Epithelial cell of proximal tubule (primary cell): ENCODE data around the gene NTN1. TPM values are rescaled to one million over a fixed set of nuclear protein-coding genes. Genes with fewer than 3 reads are reported as not detected.

ENCODE experiments used
- DNase-seq: peaks from one replicate; pipeline ENCODE4 v3.0.0-alpha.2; 2011; ENCODE audit warnings: low read depth
- H3K4me3 ChIP-seq: 2 replicates; pipeline ENCODE4 v1.5.1; 2011; ENCODE audit warnings: low read depth, mild to moderate bottlenecking, low read length
- total RNA-seq: library from RNA; depleted of rRNA; stranded (reverse); fragments of >200 nt; gene quantifications from 2 replicates; pipeline ENCODE4 v1.2.3, GENCODE V29; 2015
- TF ChIP-seq, protein P1 (sequence below): conservative IDR thresholded peaks from 2 replicates; pipeline ENCODE4 v1.5.1; 2012; ENCODE audit warnings: low read depth, mild to moderate bottlenecking, low read length

Gene NTN1
- total RNA-seq, 1 donor from 2014 or later: 1.3 TPM

DNA sequence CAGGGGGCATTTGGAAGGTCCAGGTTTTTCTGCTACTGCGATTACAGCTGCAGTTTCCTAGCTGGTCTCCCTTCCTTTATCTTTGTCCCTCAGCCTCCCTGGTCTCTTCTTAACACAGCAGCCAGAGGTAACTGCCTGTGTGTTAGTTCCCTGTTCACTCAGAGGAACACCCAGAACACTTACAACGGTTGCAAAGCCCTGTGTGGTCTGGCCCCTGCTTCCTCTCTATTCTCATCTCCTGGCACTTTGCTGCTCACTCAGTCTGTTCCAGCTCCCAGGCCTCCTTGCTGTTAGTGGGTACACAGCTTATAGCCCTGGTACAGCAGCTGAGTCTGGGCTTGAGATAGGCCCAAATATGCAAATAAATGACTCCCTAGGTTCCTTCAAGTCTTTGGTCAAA lies 16.4 kb downstream of the NTN1 start:
- DNase-seq: no peak
- TF ChIP-seq, protein P1, sequence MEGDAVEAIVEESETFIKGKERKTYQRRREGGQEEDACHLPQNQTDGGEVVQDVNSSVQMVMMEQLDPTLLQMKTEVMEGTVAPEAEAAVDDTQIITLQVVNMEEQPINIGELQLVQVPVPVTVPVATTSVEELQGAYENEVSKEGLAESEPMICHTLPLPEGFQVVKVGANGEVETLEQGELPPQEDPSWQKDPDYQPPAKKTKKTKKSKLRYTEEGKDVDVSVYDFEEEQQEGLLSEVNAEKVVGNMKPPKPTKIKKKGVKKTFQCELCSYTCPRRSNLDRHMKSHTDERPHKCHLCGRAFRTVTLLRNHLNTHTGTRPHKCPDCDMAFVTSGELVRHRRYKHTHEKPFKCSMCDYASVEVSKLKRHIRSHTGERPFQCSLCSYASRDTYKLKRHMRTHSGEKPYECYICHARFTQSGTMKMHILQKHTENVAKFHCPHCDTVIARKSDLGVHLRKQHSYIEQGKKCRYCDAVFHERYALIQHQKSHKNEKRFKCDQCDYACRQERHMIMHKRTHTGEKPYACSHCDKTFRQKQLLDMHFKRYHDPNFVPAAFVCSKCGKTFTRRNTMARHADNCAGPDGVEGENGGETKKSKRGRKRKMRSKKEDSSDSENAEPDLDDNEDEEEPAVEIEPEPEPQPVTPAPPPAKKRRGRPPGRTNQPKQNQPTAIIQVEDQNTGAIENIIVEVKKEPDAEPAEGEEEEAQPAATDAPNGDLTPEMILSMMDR: no peak
- H3K4me3 ChIP-seq: no peak overlapping the region

DNA sequence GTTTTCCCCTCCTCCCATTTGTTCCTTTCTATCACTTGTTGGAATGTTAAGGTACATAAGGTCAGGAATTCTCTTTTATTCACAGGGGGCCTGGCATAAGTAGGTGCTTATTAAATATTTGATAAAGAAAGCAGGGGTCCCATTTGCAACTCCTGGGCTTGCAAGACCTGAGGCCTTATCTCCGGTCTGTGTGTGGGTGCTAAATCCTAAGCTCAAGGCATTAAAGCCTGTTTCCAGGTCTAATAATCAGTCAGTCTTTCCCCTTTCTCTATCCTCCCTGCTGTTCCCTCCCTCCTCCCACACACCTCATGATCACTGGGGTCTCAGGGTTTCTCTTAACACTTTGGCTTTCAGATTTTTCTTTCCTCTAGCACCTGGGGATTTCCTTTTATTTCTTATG lies 17.1 kb downstream of the NTN1 start:
- DNase-seq: no peak

DNA sequence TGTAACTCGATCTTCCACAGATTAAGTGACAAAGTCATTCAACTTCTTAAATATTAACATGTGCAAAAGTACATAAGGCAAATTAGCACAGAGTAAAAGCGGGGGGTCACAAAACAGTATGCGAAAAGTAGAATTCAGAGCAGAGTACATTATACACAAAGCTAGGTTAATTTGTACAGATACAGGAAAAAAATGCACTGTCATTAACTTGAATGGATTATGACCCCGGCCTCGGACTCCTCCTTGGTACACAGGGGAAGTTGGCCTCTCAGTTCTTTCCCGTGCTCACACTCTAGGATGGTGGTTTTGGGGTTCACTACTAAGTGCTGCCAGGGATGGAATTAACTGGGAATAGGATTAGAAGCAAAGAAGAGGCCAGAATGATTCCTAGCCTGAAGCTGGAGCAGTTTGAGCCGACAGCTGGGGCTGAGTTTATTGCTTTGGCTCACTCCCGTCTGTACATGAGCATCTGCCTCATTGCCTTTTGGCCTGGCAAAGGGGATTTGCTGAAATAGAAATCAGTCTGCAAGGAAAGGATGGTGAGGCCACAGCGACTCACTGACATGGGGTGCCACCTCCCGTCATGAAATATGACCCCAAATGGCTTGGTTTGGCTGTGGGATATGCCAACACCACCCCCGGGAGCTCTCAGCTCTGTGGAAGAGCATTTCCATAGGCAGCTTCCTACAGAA lies 23.6 kb downstream of the NTN1 start:
- TF ChIP-seq, protein P1: no peak
- no peak for DNase-seq
- H3K4me3 ChIP-seq: no peak overlapping the region

More for the DNA sequence above, 17.1 kb downstream of the NTN1 start:
- TF ChIP-seq, protein P1: no peak
- no peak overlapping the region for H3K4me3 ChIP-seq

DNA sequence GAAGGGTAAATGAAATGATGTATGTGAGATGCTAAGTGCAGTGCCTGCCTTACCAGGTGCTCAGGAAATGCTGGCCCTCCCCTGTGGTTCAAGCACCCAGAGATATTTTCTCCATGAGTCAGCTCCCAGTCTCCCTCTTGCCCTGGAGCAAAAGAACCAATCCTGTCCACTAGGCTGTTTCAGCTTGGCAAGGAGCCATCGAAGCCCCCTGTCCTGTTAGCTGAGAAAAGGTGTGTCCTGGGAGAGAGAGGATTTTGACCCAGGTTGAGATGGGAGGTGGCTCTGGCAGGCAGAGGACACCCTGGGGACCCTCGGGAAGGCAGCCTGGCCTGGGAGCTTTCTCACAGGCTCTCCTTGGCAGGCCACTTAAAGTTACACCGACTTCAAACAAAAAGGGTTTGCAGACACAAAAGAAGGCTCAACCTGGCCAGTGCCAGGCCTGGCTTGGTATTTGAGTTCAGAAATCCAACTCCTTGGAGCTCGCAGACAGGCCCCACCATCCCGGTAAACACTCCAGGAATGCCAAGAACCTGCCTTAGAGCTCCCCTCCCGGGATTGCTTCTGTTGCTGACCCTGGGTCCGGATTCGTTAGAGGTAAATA lies 29.6 kb downstream of the NTN1 start:
- TF ChIP-seq, protein P1: no peak
- no peak overlapping the region for H3K4me3 ChIP-seq
- DNase-seq: no peak

DNA sequence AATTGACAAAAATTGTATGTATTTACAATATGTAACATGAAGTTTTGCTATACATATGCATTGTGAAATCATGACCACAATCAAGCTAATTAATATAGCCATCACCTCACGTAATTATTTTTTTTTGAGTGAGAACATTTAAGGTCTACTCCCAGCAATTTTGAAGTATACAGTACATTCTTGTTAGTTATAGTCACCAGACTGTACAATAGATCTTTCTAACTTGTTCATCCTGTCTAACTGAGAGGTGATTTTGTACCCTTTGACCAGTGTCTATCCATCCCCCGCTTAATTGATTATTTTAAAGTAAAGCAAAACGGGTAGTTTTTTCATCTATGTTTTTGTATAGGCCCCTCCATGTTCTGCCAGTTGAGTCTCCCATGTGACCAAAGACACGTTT lies 30.3 kb downstream of the NTN1 start:
- H3K4me3 ChIP-seq: no peak overlapping the region
- DNase-seq: no peak
- TF ChIP-seq, protein P1: no peak

DNA sequence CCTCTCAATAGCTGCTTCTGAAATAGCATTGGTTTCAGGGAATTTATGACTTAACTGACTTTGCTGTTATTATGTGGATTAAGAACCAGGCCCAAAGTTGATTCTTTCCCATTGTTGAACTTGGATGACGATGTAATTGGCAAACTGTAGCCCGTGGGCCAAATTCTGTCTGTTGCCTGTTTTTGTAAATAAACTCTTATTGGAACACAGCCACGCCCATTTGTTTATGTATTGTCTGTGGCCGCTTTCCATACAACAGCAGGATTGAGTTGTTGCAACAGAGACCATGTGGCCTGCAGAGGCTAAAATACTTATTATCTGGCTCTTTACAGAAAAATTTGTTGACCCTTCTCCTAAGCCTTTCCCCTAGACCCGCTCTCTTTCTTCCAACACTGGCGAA lies 31.6 kb downstream of the NTN1 start:
- H3K4me3 ChIP-seq: no peak overlapping the region
- TF ChIP-seq, protein P1: no peak
- no peak for DNase-seq

DNA sequence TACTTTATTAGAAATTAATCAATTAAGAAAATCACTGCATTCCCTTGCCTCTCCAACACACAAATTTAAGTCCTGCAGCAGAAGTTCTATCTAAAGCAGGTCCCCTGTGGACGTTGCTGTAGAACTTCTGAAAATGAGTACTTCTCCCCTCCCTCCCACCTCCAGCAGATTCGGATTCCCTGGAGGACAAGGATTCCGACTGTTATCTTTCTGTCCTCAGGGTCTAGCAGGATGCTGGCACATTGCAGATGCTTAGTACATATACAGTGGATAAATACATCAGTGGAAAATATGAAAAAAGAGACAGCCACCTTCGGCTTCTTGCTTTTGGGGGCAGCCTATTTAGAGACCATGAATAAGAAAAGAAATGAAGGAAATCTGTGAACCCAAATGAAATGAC lies 32.1 kb downstream of the NTN1 start:
- H3K4me3 ChIP-seq: no peak overlapping the region
- TF ChIP-seq, protein P1: no peak
- no peak for DNase-seq
